Right atrium auricular region (tissue), 2 donors: ENCODE results near the gene MGAM2. TPM values are rescaled to one million over a fixed set of nuclear protein-coding genes. Genes with fewer than 3 reads are reported as not detected.

Experiments
- DNase-seq: peaks from one replicate; pipeline ENCODE4 v3.0.0-alpha.2; 2019; ENCODE audit warnings: low spot score
- H3K27ac ChIP-seq, 2 donors: fragments of 200-600 bp; sonication (generic); 1 replicate in 1 of 2; 2 replicates in 1 of 2; pipeline ENCODE4 v1.5.1; 2016 to 2019
- H3K27me3 ChIP-seq, 2 donors: fragments of 200-600 bp; sonication (generic); one replicate each; pipeline versions ENCODE4 v1.5.1 to v1.6.0; 2017 to 2019
- H3K36me3 ChIP-seq: fragments of 200-600 bp; sonication (generic); one replicate; pipeline ENCODE4 v1.5.1; 2016
- H3K4me1 ChIP-seq, 2 donors: fragments of 200-600 bp; sonication (generic); one replicate each; pipeline versions ENCODE4 v1.5.1 to v1.6.0; 2017 to 2019
- H3K4me3 ChIP-seq, 2 donors: fragments of 200-600 bp; sonication (generic); 1 replicate in 1 of 2; 2 replicates in 1 of 2; pipeline ENCODE4 v1.5.1; 2017 to 2019; ENCODE audit warnings: mild to moderate bottlenecking in 1 of 2, moderate library complexity in 1 of 2
- H3K9me3 ChIP-seq, 2 donors: fragments of 200-600 bp; sonication (generic); one replicate each; pipeline ENCODE4 v1.5.1; 2019
- CTCF ChIP-seq, 2 donors: fragments of 200-600 bp; sonication (generic); IDR thresholded peaks; one replicate each; pipeline ENCODE4 v1.5.1; 2019; ENCODE audit warnings: antibody characterized with exemption in 2 of 2
- total RNA-seq, 2 donors: library from RNA; depleted of rRNA; stranded (reverse); fragments of >200 nt; gene quantifications; one replicate each; pipeline ENCODE4 v1.1.0, GENCODE V29; 2016

The MGAM2 gene
- total RNA-seq, 2 donors from 2014 or later = 0.04 to 0.15 TPM

- no peak for TF ChIP-seq CTCF (IDR thresholded peaks at IDR 0.05)
- Histone ChIP-seq H3K4me1 (no peaks in the 10 kb centered on the region), H3K36me3 (no peaks in the 10 kb centered on the region), H3K4me3 (no peak overlapping the region), H3K27ac (no peak overlapping the region), H3K9me3 (no peaks in the 10 kb centered on the region), H3K27me3 (no peaks in the 10 kb centered on the region)
- DNase-seq = no peak
Measured at GRCh38 chr7:142168746-142169145, 57.2 kb downstream of the MGAM2 start.

GRCh38 chr7:142172932-142173331, 61.4 kb downstream of the MGAM2 start:
- Histone ChIP-seq H3K4me1 (no peaks in the 10 kb centered on the region), H3K36me3 (no peaks in the 10 kb centered on the region), H3K27me3 (no peaks in the 10 kb centered on the region), H3K9me3 (peaks cover 0 to 4% of the 10 kb centered on the region in 2 donors), H3K4me3 (no peak overlapping the region), H3K27ac (no peak overlapping the region)
- TF ChIP-seq CTCF (IDR thresholded peaks at IDR 0.05) = no peak
- DNase-seq = no peak

- no peak overlapping the region for H3K27ac ChIP-seq
- no peaks in the 10 kb centered on the region for H3K36me3 ChIP-seq
- no peak for DNase-seq
- TF ChIP-seq CTCF (IDR thresholded peaks at IDR 0.05) = no peak
- no peaks in the 10 kb centered on the region for H3K27me3 ChIP-seq
- H3K4me1 ChIP-seq = no peaks in the 10 kb centered on the region
- peaks cover 0 to 4% of the 10 kb centered on the region in 2 donors for H3K9me3 ChIP-seq
- no peak overlapping the region for H3K4me3 ChIP-seq
Measured at GRCh38 chr7:142174441-142174840, 62.9 kb downstream of the MGAM2 start.

GRCh38 chr7:142175594-142175993, 64.1 kb downstream of the MGAM2 start:
- TF ChIP-seq CTCF (IDR thresholded peaks at IDR 0.05) = no peak
- no peak overlapping the region for H3K27ac ChIP-seq
- no peak overlapping the region for H3K4me3 ChIP-seq
- H3K4me1 ChIP-seq = no peaks in the 10 kb centered on the region
- H3K27me3 ChIP-seq = no peaks in the 10 kb centered on the region
- H3K9me3 ChIP-seq = peaks cover 0 to 4% of the 10 kb centered on the region in 2 donors
- H3K36me3 ChIP-seq = no peaks in the 10 kb centered on the region
- DNase-seq = no peak

GRCh38 chr7:142176901-142177300, 65.4 kb downstream of the MGAM2 start:
- TF ChIP-seq CTCF (IDR thresholded peaks at IDR 0.05) = no peak
- Histone ChIP-seq H3K27ac (no peak overlapping the region), H3K36me3 (no peaks in the 10 kb centered on the region), H3K9me3 (peaks cover 0 to 4% of the 10 kb centered on the region in 2 donors), H3K4me1 (no peaks in the 10 kb centered on the region), H3K27me3 (no peaks in the 10 kb centered on the region), H3K4me3 (no peak overlapping the region)
- DNase-seq = no peak

- Histone ChIP-seq H3K4me3 (no peak overlapping the region), H3K27me3 (no peaks in the 10 kb centered on the region), H3K9me3 (peaks cover 0 to 4% of the 10 kb centered on the region in 2 donors), H3K36me3 (no peaks in the 10 kb centered on the region), H3K27ac (no peak overlapping the region), H3K4me1 (no peaks in the 10 kb centered on the region)
- DNase-seq = no peak
- TF ChIP-seq CTCF (IDR thresholded peaks at IDR 0.05) = no peak
Measured at GRCh38 chr7:142177869-142178268, 66.4 kb downstream of the MGAM2 start.
